ENCODE results near the gene TAGLN.

GRCh38 chr11:117229931-117230285 is 30.7 kb downstream of the TAGLN start:
- TF ChIP-seq CTCF (IDR thresholded peaks at IDR 0.05) (no peak), EP300 (IDR thresholded peaks at IDR 0.05) (no peak), POLR2A (IDR thresholded peaks at IDR 0.05) (no peak)
